AG09319 (cell line): Measurements from ENCODE around the gene CDC25B.

ENCODE experiments used
- DNase-seq: peaks from one replicate; pipeline ENCODE4 v3.0.0-alpha.2; 2010; ENCODE audit warnings: low read depth; ENCODE audit errors: extremely low read depth
- TF ChIP-seq, protein P1 (sequence below): IDR thresholded peaks from 2 replicates; pipeline ENCODE4 v1.5.1; 2011; ENCODE audit warnings: low read depth, mild to moderate bottlenecking, inconsistent platforms, low read length, moderate library complexity

Gene CDC25B

DNA sequence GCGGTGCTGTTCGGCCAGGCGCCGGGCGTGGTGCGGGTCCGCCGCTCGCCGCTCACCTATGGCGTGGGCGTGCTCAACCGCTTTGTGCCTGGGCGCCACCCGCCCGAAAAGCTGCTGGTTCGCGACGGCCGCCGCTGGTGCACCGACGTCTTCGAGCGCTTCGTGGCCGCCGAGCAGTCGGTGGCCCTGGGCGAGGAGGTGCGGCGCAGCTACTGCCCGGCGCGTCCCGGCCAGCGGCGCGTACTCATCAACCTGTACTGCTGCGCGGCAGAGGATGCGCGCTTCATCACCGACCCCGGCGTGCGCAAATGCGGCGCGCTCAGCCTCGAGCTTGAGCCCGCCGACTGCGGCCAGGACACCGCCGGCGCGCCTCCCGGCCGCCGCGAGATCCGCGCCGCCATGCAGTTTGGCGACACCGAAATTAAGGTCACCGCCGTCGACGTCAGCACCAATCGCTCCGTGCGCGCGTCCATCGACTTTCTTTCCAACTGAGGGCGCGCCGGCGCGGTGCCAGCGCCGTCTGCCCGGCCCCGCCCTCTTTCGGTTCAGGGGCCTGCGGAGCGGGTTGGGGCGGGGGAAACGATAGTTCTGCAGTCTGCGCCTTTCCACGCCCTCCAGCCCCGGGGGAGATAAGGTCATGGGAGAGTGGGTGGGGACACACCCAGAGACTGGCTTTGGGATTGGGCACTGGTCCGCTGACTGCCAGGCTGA, 44.3 kb upstream of the CDC25B start:
- no peak for DNase-seq
- TF ChIP-seq, protein P1, sequence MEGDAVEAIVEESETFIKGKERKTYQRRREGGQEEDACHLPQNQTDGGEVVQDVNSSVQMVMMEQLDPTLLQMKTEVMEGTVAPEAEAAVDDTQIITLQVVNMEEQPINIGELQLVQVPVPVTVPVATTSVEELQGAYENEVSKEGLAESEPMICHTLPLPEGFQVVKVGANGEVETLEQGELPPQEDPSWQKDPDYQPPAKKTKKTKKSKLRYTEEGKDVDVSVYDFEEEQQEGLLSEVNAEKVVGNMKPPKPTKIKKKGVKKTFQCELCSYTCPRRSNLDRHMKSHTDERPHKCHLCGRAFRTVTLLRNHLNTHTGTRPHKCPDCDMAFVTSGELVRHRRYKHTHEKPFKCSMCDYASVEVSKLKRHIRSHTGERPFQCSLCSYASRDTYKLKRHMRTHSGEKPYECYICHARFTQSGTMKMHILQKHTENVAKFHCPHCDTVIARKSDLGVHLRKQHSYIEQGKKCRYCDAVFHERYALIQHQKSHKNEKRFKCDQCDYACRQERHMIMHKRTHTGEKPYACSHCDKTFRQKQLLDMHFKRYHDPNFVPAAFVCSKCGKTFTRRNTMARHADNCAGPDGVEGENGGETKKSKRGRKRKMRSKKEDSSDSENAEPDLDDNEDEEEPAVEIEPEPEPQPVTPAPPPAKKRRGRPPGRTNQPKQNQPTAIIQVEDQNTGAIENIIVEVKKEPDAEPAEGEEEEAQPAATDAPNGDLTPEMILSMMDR = no peak

DNA sequence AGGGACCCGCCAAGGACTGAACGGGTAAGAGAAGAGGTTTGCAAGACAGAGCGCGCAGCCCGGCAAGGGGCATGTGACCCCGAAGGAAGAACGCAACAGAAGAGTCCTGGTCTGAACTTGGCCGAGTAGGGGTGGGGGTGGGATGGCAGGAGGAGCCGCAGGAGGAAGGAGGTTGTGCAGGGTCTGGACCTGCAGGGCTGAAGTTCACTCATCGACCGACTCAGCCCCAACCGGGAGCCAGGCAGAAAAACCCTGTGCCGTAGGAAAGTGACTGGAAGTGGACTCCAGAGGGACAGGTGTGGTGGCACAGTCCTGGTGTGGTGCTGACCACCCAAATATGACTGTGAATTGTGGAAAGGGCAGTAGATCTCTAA, 43.7 kb upstream of the CDC25B start:
- DNase-seq = no peak
- TF ChIP-seq, protein P1 = no peak

DNA sequence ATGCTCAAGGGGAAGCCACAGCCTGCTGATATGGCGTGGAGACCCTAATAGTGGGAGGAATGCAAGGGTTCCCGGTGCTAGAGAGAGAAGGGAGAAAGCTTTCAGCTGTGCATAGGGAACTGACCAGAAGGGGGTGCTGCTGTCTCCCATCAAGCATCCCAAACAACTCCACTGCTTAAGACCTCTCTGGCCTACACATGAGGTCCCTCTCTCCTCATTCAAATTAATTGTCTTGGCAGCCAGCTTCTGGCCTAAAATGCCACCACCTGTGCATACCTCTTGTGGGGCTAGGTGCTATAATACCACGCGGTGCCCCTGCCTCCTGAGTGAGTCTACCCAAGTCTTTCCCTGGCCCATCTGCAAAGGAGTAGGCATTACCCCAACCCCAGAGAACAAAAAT, 43.0 kb upstream of the CDC25B start:
- TF ChIP-seq, protein P1 = peak; percentile 85
- DNase-seq = peak; percentile 49

DNA sequence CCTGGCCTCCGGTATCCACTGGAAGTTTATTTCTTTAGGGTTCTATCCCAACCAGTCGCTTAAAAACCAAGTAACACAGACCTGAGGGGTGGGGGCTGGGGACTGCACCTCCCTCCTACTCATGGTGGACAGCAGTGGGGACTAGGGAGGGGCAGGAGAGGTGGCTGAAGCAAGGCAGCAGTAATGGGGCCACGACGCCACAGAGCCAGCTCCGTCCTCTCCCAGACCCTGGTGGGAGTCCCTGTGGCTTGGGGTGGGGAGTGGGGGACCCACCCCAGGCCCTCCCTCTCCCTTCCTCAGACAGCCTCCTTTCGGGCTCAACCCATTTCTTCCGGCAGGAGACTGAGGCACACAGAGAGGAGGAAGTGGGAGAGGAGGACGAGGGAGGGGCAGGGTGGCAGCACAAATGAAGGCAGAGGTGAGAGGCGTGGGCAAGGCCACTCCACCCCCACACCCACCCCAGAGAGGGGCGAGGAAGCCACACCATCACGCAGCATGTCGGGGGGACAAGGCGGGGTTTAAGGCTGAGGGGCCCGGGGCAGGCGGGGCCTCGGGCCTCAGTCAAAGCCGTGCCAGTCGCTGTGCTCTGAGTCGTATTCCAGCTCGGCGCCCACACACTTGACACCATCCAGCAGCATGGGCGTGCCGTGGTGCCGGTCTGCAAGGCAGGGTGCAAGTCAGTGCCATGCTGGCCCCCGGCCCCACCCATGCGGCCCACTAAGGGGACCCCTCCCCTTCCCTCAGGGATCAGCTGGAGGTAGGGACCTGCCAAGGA, 42.4 kb upstream of the CDC25B start:
- TF ChIP-seq, protein P1 = no peak
- DNase-seq = no peak

DNA sequence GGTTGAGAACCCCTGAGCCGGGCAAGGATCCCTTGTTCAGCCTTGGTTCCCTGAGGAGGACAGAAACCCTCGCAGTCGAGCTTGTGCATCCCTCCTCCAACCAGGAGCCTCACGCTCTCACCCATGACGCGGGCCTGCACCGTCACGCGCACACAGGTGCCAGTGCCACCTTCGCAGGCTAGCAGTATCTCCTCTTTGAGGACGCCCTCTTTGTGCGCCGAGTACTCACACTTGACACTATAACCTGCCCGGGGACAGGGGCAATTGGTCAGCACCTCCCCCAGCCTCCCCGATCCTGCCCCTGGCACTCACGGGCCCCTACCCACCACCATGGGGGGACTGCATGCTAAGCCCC, 41.9 kb upstream of the CDC25B start:
- TF ChIP-seq, protein P1 = no peak
- no peak for DNase-seq

DNA sequence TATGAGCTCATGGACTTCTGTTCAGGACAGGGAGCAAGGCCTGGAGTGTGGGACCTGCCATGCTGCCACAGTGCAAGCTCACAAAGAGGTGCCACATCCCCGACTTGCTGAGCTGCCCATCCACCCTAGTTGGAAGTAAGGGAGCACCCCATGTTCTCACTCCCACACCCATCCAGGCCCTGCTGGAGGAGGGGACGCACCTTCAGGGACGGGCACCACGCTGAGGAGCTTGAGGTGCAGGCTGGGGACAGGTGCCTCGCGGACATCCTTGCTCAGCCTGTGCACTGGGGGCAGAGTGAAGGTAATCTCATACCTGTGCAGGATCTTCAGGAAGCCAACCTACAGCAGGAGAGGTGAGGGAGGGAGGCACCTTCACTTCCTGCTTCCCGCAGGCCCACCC, 40.8 kb upstream of the CDC25B start:
- no peak for DNase-seq
- TF ChIP-seq, protein P1 = no peak

DNA sequence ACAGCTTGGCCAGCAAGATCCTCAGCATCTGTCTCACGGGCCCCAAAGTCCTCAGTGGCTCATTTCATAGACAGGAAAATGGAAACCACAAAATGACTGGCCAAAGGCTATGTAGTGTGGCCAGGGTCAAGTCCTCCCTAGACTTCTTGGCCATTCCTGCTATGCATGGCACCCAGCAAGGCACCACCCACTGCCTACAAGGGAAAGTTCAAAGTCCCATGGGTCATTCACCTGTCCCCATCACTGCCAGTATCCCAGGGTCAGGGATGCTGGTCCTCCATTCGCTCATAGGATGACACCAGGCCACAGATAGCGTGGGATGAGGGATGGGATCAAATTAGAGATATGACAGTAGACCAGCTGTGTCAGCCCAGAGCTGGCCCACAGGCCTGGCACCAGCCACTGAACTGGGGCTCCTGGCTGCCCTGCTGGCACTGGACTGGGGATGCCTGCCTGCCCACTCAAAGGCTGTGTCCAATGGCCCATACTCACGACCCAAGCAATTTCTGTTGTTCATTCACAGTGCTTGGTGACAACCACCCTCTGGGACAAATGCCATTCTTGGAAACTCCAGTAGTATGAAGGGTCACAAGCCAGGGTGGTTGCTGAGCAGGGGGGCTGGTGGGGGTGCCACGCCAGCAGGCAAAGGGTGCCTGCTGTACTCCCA, 40.2 kb upstream of the CDC25B start:
- TF ChIP-seq, protein P1 = no peak
- DNase-seq = no peak
